Measurements from ENCODE around the gene ZDHHC5. TPM values are rescaled to one million over a fixed set of nuclear protein-coding genes. Genes with fewer than 3 reads are reported as not detected.

Gene ZDHHC5
- 69.4 to 83.9 TPM (median 80.4 TPM) in 5 replicates for total RNA-seq (2022; extraction: Qiagen RNA extraction)

DNA sequence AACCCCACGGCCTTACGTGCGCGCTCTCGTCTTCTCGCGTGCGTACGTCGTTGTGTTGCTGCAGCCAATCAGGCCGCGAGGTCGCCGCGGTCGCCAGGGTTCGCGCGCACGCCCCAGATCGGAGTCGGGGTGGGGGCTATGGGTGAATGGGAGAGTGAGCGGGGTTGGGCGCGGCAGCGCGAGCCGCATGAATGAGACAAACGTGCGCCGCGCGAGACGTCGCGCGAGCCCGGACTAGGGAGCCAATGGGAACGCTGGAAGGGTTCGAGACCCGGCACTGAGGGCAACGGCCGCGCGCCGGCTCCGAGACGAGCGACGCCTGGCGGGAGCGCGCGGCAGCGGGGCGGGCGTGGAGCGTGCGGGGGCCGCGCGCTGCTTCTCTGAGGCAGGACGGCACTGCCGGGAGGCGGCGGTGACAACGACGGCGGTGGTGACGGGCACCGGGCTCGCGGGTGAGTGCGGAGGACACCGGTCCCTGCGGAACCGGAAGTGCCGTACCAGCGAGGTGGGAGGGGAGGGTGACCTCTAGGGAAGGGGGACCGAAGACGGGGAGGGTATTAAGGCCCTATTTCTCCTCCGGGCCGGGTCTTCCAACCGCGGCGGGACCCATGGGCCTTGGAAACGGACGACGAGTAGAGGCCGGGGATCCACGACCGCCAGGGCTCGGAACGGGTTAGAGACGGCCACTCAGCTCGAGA, at the start of gene ZDHHC5:
Gene ZDHHC5 (plus strand): TSS at position 379 of the 698 bp plus-strand sequence. CDS start 4,977 bp downstream, outside the sequence.

GRCh38 chr11:57649826-57650738, 17.8 kb upstream of the ZDHHC5 start, which contains the start of gene YPEL4:
Gene YPEL4, minus strand, starts transcription at chr11:57649912. Its CDS starts 2,805 bp downstream, at chr11:57647107.

GRCh38 chr11:57657194-57658022, 10.5 kb upstream of the ZDHHC5 start, which contains the start of gene CLP1:
Gene CLP1, plus strand, starts transcription at chr11:57657762. Its CDS starts 1,715 bp downstream, at chr11:57659477.

GRCh38 chr11:57711414-57712255, 43.7 kb downstream of the ZDHHC5 start, which contains the start of gene MED19:
Gene MED19, minus strand, starts transcription at chr11:57712215. Its CDS starts 36 bp downstream, at chr11:57712179.

GRCh38 chr11:57712256-57713150, 44.6 kb downstream of the ZDHHC5 start, which contains the start of gene TMX2:
Gene TMX2, plus strand, starts transcription at chr11:57712593. Its CDS starts 26 bp downstream, at chr11:57712619.

GRCh38 chr11:57741132-57742086, 73.5 kb downstream of the ZDHHC5 start, which contains the start of gene SELENOH:
Gene SELENOH, plus strand, starts transcription at chr11:57741491. Its CDS starts 105 bp downstream, at chr11:57741596.

Other genes starting within 250 kb of the ZDHHC5 start
- 0.33 to 0.58 TPM (median 0.43 TPM) in 5 replicates for gene SLC43A3, start 241.0 kb upstream of the ZDHHC5 start, total RNA-seq (2022; extraction: Qiagen RNA extraction)
- 41.3 to 86.1 TPM (median 84.7 TPM) in 5 replicates for gene RTN4RL2, start 207.6 kb upstream of the ZDHHC5 start, total RNA-seq (2022; extraction: Qiagen RNA extraction)
- gene SLC43A1, start 152.4 kb upstream of the ZDHHC5 start, total RNA-seq (2022; extraction: Qiagen RNA extraction): 1.8 to 3.0 TPM (median 2.6 TPM) in 5 replicates
- gene TIMM10, start 137.4 kb upstream of the ZDHHC5 start, total RNA-seq (2022; extraction: Qiagen RNA extraction): 134 to 165 TPM (median 145 TPM) in 5 replicates
- not detected in 5 replicates for gene SMTNL1, start 130.5 kb upstream of the ZDHHC5 start, total RNA-seq (2022; extraction: Qiagen RNA extraction)
- gene UBE2L6, start 100.4 kb upstream of the ZDHHC5 start, total RNA-seq (2022; extraction: Qiagen RNA extraction): 34.4 to 45.3 TPM (median 43.0 TPM) in 5 replicates
- gene SERPING1, start 70.4 kb upstream of the ZDHHC5 start, total RNA-seq (2022; extraction: Qiagen RNA extraction): 0.41 to 1.2 TPM (median 0.95 TPM) in 5 replicates
- 0.10 to 0.34 TPM (median 0.25 TPM) in 5 replicates for gene YPEL4, start 18.2 kb upstream of the ZDHHC5 start, total RNA-seq (2022; extraction: Qiagen RNA extraction)
- gene CLP1, start 10.4 kb upstream of the ZDHHC5 start, total RNA-seq (2022; extraction: Qiagen RNA extraction): 25.8 to 27.6 TPM (median 26.6 TPM) in 5 replicates
- 27.5 to 30.9 TPM (median 29.1 TPM) in 5 replicates for gene MED19, start 44.1 kb downstream of the ZDHHC5 start, total RNA-seq (2022; extraction: Qiagen RNA extraction)
- 145 to 163 TPM (median 150 TPM) in 5 replicates for gene TMX2, start 44.5 kb downstream of the ZDHHC5 start, total RNA-seq (2022; extraction: Qiagen RNA extraction)
- 110 to 126 TPM (median 120 TPM) in 5 replicates for gene SELENOH, start 73.4 kb downstream of the ZDHHC5 start, total RNA-seq (2022; extraction: Qiagen RNA extraction)
- 0.06 TPM in 1 of 5 replicates, not detected in the others for gene BTBD18, start 83.7 kb downstream of the ZDHHC5 start, total RNA-seq (2022; extraction: Qiagen RNA extraction)
- gene CTNND1, start 93.7 kb downstream of the ZDHHC5 start, total RNA-seq (2022; extraction: Qiagen RNA extraction): 50.4 to 74.9 TPM (median 69.2 TPM) in 5 replicates

Data from A549 treated with dexamethasone at 1 μM for 4 hours (cell line).